A549 treated with RU486 at 1 μM for 4 hours (cell line): ENCODE data around the gene COL7A1. TPM values are rescaled to one million over a fixed set of nuclear protein-coding genes. Genes with fewer than 3 reads are reported as not detected.

Experiments
- total RNA-seq: library from RNA; stranded (reverse); fragments of 200-300 nt; extraction: Qiagen RNA extraction; gene quantifications from 5 replicates; pipeline ENCODE4 v1.2.3, GENCODE V29; 2022; ENCODE audit warnings: low read depth

COL7A1 gene
- 122 to 212 TPM (median 173 TPM) in 5 replicates for total RNA-seq

GRCh38 chr3:48595075-48595525 lies at the start of gene COL7A1:
Gene COL7A1 (minus strand): TSS chr3:48595329. CDS start chr3:48595159, 170 bp downstream.

GRCh38 chr3:48635222-48636021 lies 40.3 kb upstream of the COL7A1 start, which contains the start of gene SLC26A6:
Gene SLC26A6 (minus strand): TSS chr3:48635461. CDS start chr3:48635393, 68 bp downstream.

GRCh38 chr3:48621461-48621869 lies 26.3 kb upstream of the COL7A1 start, which contains the start of gene TMEM89:
Gene TMEM89 (minus strand): TSS chr3:48621769. CDS start chr3:48621756, 13 bp downstream.

GRCh38 chr3:48609088-48610005 lies 14.2 kb upstream of the COL7A1 start, which contains the start of gene UQCRC1:
Gene UQCRC1 (minus strand): TSS chr3:48609646. CDS start chr3:48609620, 26 bp downstream.

GRCh38 chr3:48563382-48563918 lies 31.7 kb downstream of the COL7A1 start, which contains the start of gene UCN2:
Gene UCN2 (minus strand): TSS chr3:48563781. CDS start chr3:48563124, 657 bp downstream.

GRCh38 chr3:48556796-48557626 lies 38.1 kb downstream of the COL7A1 start, which contains the start of gene PFKFB4:
Gene PFKFB4 (minus strand): TSS chr3:48556803. CDS start chr3:48556777, 26 bp downstream.

Other genes with a start within 250 kb of the COL7A1 start
- gene FBXW12, start 223.1 kb downstream of the COL7A1 start, total RNA-seq, result not detected in 5 replicates
- gene PLXNB1, start 165.2 kb downstream of the COL7A1 start, total RNA-seq, result 10.5 to 16.6 TPM (median 13.2 TPM) in 5 replicates
- 23.5 to 28.7 TPM (median 25.3 TPM) in 5 replicates for gene CCDC51, start 155.2 kb downstream of the COL7A1 start, total RNA-seq
- 279 to 403 TPM (median 326 TPM) in 5 replicates for gene TMA7, start 155.1 kb downstream of the COL7A1 start, total RNA-seq
- gene ATRIP, start 148.6 kb downstream of the COL7A1 start, total RNA-seq, result 7.2 to 9.3 TPM (median 8.8 TPM) in 5 replicates
- gene SHISA5, start 91.2 kb downstream of the COL7A1 start, total RNA-seq, result 94.9 to 136 TPM (median 129 TPM) in 5 replicates
- 12.5 to 15.7 TPM (median 13.4 TPM) in 5 replicates for gene PFKFB4, start 38.5 kb downstream of the COL7A1 start, total RNA-seq
- 7.3 to 10.3 TPM (median 8.6 TPM) in 5 replicates for gene UCN2, start 31.5 kb downstream of the COL7A1 start, total RNA-seq
- 164 to 198 TPM (median 166 TPM) in 5 replicates for gene UQCRC1, start 14.3 kb upstream of the COL7A1 start, total RNA-seq
- not detected in 5 replicates for gene TMEM89, start 26.4 kb upstream of the COL7A1 start, total RNA-seq
- gene SLC26A6, start 40.1 kb upstream of the COL7A1 start, total RNA-seq, result 12.8 to 21.5 TPM (median 16.4 TPM) in 5 replicates
- 2.7 to 5.3 TPM (median 4.2 TPM) in 5 replicates for gene CELSR3, start 67.6 kb upstream of the COL7A1 start, total RNA-seq
- 6.1 to 9.6 TPM (median 8.4 TPM) in 5 replicates for gene NCKIPSD, start 90.6 kb upstream of the COL7A1 start, total RNA-seq
- gene IP6K2, start 121.9 kb upstream of the COL7A1 start, total RNA-seq, result 43.9 to 49.0 TPM (median 47.9 TPM) in 5 replicates